SU-DHL-6 (cell line): ENCODE measurements around the gene ABCC3.

Experiments
- CTCF ChIP-seq: fragments of 200-600 bp; sonication (generic); IDR thresholded peaks from one replicate; pipeline ENCODE4 v1.5.1; 2017; ENCODE audit warnings: antibody characterized with exemption, mild to moderate bottlenecking, low read length, moderate library complexity; ENCODE audit not compliant: insufficient read depth, poor library complexity, severe bottlenecking
- EZH2phosphoT487 ChIP-seq: fragments of 200-600 bp; sonication (generic), shearing (Covaris generic); conservative IDR thresholded peaks from 2 replicates; pipeline ENCODE4 v1.6.1; 2018; ENCODE audit warnings: mild to moderate bottlenecking, antibody characterized with exemption, low read length, moderate library complexity, mixed read lengths

GRCh38 chr17:50680126-50680525 lies 45.4 kb downstream of the ABCC3 start:
- no peak for TF ChIP-seq CTCF
- no peak for TF ChIP-seq EZH2phosphoT487
